Adipocyte (in vitro differentiated cells): ENCODE data around the gene UTF1.

ENCODE experiments used
- DNase-seq: peaks from one replicate; pipeline ENCODE4 v3.0.0-alpha.2; 2015; ENCODE audit warnings: low read depth
- H3K27me3 ChIP-seq: replicated peaks from 2 replicates; pipeline ENCODE4 v1.7.0; 2013; ENCODE audit warnings: mild to moderate bottlenecking, low read length, moderate library complexity; ENCODE audit not compliant: control insufficient read depth, insufficient read depth
- H3K36me3 ChIP-seq: 2 replicates; pipeline ENCODE4 v1.7.0; 2013; ENCODE audit warnings: low read length, mild to moderate bottlenecking, moderate library complexity; ENCODE audit not compliant: control insufficient read depth, insufficient read depth, severe bottlenecking
- H3K4me1 ChIP-seq: 2 replicates; pipeline ENCODE4 v1.7.0; 2013; ENCODE audit warnings: mild to moderate bottlenecking, low read length, moderate library complexity; ENCODE audit not compliant: control insufficient read depth, insufficient read depth
- H3K4me3 ChIP-seq: 2 replicates; pipeline ENCODE4 v1.7.0; 2013; ENCODE audit warnings: mild to moderate bottlenecking, low read length, moderate library complexity
- H3K9ac ChIP-seq: 2 replicates; pipeline ENCODE4 v1.7.0; 2013; ENCODE audit warnings: mild to moderate bottlenecking, low read length, moderate library complexity
- H3K9me3 ChIP-seq: 2 replicates; pipeline ENCODE4 v1.7.0; 2013; ENCODE audit warnings: mild to moderate bottlenecking, low read length, moderate library complexity; ENCODE audit not compliant: control insufficient read depth

Gene UTF1

GRCh38 chr10:133198206-133198605, 31.8 kb upstream of the UTF1 start:
- Histone ChIP-seq H3K36me3 (no peaks in the 10 kb centered on the region), H3K4me3 (no peak overlapping the region), H3K27me3 (no peaks in the 10 kb centered on the region), H3K4me1 (no peaks in the 10 kb centered on the region), H3K9me3 (peaks cover 10% of the 10 kb centered on the region), H3K9ac (no peak overlapping the region)
- DNase-seq, result no peak

- no peak for DNase-seq
- H3K9ac ChIP-seq, result no peak overlapping the region
- H3K4me3 ChIP-seq, result no peak overlapping the region
These were observed 31.2 kb upstream of the UTF1 start for GRCh38 chr10:133198621-133199487.

GRCh38 chr10:133199488-133199885, 30.5 kb upstream of the UTF1 start:
- Histone ChIP-seq H3K9ac (no peak overlapping the region), H3K27me3 (no peaks in the 10 kb centered on the region), H3K9me3 (no peaks in the 10 kb centered on the region), H3K36me3 (no peaks in the 10 kb centered on the region), H3K4me3 (no peak overlapping the region), H3K4me1 (no peaks in the 10 kb centered on the region)
- no peak for DNase-seq

More at GRCh38 chr10:133198621-133199487, 31.2 kb upstream of the UTF1 start:
- H3K36me3 ChIP-seq, result no peaks in the 10 kb centered on the region
- H3K4me1 ChIP-seq, result no peaks in the 10 kb centered on the region
- peaks cover 4% of the 10 kb centered on the region for H3K9me3 ChIP-seq
- no peaks in the 10 kb centered on the region for H3K27me3 ChIP-seq

DNA sequence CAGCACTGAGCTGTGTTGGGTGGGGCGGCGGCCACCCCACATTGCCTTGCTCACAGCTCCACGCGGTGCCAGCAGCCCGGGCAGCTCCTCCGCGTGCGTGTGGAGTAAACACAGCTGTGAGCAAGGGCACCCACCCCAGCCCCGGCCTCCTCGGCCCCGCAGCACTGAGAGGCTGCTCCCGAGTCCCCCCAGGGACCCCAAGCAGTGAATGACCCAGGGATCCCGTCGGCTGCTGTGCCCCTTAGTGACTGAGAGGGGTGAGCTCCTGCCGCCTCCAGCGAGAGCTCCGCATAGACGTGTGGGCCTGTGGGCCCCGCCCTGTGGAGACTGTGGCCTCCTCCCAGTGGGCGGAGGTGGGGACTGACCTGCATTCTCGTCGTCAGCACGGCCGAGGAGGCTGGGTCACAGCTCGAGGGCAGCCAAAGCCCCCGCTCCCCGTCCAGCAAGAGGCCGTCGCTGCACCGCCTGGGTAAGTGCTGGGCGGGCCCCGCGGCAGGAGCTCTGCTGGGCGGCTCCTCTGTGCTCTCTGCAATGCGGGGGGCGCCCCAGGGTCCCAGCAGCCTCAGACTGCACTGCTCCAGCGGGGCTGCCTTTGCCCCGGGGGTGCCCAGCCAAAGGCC, 29.9 kb upstream of the UTF1 start:
- no peak overlapping the region for H3K4me3 ChIP-seq
- no peak overlapping the region for H3K9ac ChIP-seq
- H3K27me3 ChIP-seq, result no peaks in the 10 kb centered on the region
- H3K4me1 ChIP-seq, result no peaks in the 10 kb centered on the region
- no peaks in the 10 kb centered on the region for H3K36me3 ChIP-seq
- no peak for DNase-seq
- no peaks in the 10 kb centered on the region for H3K9me3 ChIP-seq

- no peak overlapping the region for H3K4me3 ChIP-seq
These were observed 29.4 kb upstream of the UTF1 start for GRCh38 chr10:133200621-133201031.

DNA sequence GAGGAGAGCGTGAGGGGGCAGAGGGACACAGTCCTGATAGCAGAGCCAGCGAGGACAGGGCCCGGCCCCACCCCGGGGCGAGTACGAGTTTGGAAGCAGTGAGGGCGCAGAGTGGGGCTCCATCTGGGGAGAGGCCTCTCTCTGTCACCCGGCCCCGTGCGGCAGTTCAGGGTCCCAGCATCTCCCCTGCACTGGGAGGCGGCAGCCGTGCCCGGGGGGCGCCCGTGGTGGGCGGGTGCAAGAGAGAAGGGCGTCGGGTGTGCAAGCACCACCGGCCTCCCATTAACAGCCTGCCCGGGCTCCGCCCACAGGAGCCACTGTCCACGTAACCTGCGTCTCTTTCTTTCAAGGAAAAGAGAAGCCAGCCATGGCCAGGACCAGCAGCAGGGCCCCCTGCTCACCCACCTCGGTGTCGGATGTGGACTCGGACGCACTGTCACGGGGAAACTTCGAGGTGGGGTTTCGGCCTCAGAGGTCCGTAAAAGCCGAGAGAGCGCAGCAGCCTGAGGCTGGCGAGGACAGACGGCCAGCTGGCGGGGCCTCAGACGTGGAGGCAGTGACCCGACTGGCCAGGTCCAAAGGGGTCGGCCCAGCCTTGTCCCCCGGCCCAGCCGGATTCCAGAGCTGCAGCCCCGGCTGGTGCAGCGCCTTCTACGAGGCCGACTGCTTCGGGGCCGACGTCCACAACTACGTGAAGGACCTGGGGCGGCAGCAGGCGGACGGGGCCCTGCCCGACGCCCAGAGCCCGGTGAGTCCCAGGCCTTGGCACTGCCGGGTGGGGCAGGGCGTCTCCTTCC, 28.7 kb upstream of the UTF1 start:
- no peak overlapping the region for H3K4me3 ChIP-seq
- no peak overlapping the region for H3K9ac ChIP-seq
- no peaks in the 10 kb centered on the region for H3K27me3 ChIP-seq
- no peaks in the 10 kb centered on the region for H3K9me3 ChIP-seq
- no peak for DNase-seq
- H3K36me3 ChIP-seq, result no peaks in the 10 kb centered on the region
- no peaks in the 10 kb centered on the region for H3K4me1 ChIP-seq

More at GRCh38 chr10:133200621-133201031, 29.4 kb upstream of the UTF1 start:
- no peak for DNase-seq
- Histone ChIP-seq H3K9me3 (no peaks in the 10 kb centered on the region), H3K4me1 (no peaks in the 10 kb centered on the region), H3K36me3 (no peaks in the 10 kb centered on the region), H3K27me3 (no peaks in the 10 kb centered on the region), H3K9ac (no peak overlapping the region)

DNA sequence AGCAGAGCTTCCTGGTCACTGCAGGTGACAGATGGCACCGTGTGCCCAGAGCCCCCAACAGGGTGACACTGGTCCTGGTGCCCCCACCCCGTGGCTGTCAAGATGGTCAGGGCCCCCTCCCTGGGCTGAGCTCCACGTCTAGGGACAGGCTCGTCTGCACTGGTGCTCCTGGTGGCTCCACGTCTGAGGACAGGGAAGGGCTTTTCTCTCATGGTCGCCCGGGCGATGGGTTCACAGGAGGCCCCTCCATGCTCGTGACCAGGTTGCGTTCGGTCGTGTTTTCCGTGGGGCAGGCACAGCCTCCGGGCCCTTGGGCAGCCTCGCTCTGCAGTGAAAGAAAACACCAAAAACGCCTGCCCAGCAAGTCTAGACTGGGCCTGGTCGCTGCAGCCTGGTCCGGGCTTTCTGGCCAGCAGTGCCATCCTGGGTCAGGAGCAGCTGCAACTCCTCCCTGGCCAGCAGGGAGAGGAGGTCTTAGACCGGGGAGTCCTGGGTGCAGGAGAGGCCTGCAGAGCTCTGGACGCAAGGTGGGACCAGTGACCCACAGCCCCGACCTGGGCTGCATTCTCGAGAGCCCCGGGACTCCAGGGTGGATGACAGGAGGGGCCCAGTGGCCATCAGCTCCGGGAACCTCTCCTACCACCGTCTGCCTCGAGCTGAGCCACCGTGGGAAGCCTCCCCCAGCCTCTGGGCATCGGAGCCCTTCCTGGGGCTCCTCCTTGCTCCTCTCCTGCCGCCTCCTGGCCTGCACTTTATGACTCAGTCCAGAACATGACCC, 27.9 kb upstream of the UTF1 start:
- H3K9ac ChIP-seq, result no peak overlapping the region
- DNase-seq, result no peak
- H3K27me3 ChIP-seq, result no peaks in the 10 kb centered on the region
- no peaks in the 10 kb centered on the region for H3K9me3 ChIP-seq
- no peak overlapping the region for H3K4me3 ChIP-seq
- H3K4me1 ChIP-seq, result no peaks in the 10 kb centered on the region
- no peaks in the 10 kb centered on the region for H3K36me3 ChIP-seq

DNA sequence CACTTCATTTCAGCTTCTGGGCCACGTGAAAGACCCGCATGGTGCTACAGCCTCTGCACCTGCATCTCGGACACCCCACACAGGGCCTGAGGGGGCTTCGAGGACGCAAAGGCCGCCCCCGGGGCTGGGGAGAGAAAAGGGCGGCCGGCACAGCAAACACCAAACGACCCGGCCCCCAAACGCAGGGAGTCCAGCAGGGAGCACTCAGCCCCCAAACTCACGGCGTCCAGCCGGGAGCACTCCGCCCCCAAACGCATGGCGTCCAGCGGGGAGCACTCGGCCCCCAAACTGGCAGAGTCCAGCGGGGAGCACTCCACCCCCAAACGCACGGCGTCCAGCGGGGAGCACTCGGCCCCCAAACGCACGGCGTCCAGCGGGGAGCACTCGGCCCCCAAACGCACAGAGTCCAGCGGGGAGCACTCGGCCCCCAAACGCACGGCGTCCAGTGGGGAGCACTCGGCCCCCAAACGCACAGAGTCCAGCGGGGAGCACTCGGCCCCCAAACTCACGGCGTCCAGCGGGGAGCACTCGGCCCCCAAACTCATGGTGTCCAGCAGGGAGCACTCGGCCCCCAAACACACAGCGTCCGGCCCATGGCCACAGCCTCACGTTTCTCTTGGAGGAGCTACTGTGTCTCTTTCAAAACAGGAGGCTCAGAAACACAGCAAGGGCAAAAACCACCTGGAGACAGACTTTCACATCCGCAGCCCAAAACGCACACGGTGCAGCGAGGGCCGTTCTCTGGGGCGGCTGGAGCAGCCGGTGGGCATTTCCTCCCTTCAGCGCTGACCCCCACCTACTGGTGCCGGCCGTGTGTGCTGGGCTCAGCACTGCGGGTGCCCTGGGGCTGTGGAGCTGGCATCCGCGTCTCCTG, 27.0 kb upstream of the UTF1 start:
- no peaks in the 10 kb centered on the region for H3K27me3 ChIP-seq
- no peaks in the 10 kb centered on the region for H3K9me3 ChIP-seq
- no peak for DNase-seq
- H3K36me3 ChIP-seq, result no peaks in the 10 kb centered on the region
- no peaks in the 10 kb centered on the region for H3K4me1 ChIP-seq
- no peak overlapping the region for H3K9ac ChIP-seq
- H3K4me3 ChIP-seq, result no peak overlapping the region

DNA sequence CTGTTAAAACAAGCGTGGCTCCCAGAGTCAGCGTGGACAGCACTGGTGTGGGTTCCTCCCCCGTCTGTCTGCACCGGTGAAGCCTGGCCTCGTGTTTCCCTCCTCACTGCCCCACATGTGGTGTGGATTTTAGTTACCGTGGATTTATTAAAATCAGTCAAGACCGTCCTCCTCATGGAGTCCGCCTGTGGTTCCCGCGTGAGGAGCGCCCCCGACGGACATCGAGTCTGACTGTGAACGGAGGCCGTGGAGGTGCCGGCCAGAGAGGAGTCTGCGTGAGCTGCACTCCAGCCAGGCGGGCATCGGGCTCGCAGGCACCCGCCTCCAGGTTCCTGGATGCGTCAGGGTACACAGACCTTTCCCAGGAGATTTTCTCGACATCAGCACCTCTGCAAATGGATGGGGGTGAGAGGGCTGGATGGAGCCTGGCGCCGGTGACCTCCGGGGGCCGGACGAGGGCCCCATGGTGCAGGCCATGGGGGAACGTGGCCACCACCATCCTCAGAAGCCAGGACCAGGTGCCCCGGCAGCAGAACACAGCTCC, 26.3 kb upstream of the UTF1 start:
- Histone ChIP-seq H3K9ac (no peak overlapping the region), H3K4me3 (no peak overlapping the region), H3K9me3 (no peaks in the 10 kb centered on the region), H3K27me3 (no peaks in the 10 kb centered on the region), H3K36me3 (no peaks in the 10 kb centered on the region), H3K4me1 (no peaks in the 10 kb centered on the region)
- DNase-seq, result no peak
